ENCODE measurements around the gene CCDC192.

DNA sequence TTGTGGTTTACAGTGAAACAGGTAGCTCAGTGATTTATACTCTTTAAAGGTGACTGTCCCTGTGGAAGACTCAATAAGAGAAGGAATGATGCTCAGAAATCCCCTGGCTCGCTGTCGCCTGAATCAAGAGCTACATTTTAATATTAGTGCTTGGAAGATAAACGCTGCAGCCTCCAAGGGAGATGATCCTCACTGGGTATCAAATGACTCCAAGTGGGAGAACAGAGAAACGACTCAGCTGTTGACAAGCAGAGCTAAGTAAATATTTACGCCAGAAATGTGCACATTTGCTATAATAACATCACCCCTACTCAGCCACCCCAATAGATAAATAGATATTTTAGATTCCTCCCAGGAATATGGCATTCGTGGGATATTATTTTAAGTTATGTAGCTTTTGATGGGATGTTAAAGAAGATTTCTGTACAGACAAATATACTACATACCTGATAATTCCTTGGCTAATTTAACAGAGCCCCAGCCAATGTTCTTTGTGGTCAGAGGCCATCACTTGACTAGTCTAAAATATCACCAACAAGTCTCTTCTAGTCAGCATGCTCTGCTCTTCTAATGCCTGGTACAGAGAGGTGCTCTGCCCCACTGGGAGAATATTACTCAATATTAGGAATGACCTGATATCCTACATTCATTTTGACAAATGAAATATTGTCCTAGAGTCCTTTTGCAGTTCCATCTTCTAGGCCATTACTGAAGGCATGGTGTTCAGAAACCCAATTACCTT is 18.3 kb upstream of the CCDC192 start:
- no peak for TF ChIP-seq MYC (IDR thresholded peaks at IDR 0.05; ENCODE audit: insufficient read depth, insufficient read length, insufficient replicate concordance, low read length, severe bottlenecking)
- no peak for TF ChIP-seq YY1 (IDR thresholded peaks at IDR 0.05; ENCODE audit: low read depth, low read length)
- no peak for TF ChIP-seq ZBED1 (IDR thresholded peaks at IDR 0.05; ENCODE audit: borderline replicate concordance)

All from GM12878 (cell line).